GM18951 (cell line): ENCODE results near the gene LCE1C.

ENCODE experiments used
- POLR2A ChIP-seq: IDR thresholded peaks from 4 replicates; pipeline ENCODE4 v1.6.1; 2011; ENCODE audit warnings: mild to moderate bottlenecking; ENCODE audit not compliant: insufficient read length, insufficient read depth; ENCODE audit errors: extremely low read depth
- in situ Hi-C: fragments of 300-500 bp; cut with MboI; formaldehyde crosslinking; loops from one replicate; pipeline ENCODE4 v1.12.0; 2022; ENCODE audit warnings: low sequenced_read_pairs, mixed read lengths, inconsistent platforms; ENCODE audit not compliant: unreplicated experiment

The LCE1C gene

DNA sequence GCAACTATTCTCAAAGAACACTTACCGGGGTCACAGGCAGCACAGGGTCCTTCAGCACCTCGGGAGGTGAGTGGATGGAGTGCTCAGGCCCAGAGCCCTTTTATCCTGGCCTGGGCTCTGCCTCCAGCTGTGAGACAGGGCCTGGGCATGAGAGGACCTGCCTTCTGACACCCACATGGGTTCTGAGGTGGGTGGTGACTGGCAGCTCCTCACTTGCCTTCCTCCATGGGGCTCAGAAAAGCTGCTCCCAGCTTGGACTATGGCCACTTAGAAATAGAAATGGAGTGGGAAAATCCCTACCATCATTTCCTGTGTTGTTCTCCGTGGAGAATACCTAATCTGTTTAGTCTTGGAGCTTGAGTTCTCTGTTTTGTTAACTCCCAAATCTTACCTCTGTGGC lies at the start of gene LCE1C:
Gene LCE1C (minus strand): TSS at position 76 of the 400 bp plus-strand sequence. CDS start 1,173 bp downstream, outside the sequence.
- in situ Hi-C loops, result no loop called here
- no peak for TF ChIP-seq POLR2A

DNA sequence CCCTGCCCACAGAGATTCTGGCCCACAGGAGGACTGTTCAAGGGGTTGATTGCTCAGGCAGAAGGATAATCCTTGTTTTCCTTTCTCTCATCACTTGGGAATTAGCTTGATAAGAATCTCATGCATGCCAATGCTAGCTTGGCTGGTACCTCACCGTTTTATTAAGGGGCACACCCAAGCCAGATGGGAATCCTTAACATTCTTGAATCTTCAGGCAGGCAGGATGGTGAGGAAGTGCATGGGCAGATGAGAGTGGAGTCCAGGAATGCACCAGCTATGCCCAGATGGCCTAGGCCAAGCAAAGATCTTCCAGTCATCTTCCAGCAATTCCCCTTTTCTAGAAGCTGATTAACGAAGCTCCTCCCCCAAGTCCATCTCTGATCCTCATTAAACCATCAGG lies 49.2 kb upstream of the LCE1C start:
- TF ChIP-seq POLR2A, result no peak
- in situ Hi-C loops, result no loop called here

DNA sequence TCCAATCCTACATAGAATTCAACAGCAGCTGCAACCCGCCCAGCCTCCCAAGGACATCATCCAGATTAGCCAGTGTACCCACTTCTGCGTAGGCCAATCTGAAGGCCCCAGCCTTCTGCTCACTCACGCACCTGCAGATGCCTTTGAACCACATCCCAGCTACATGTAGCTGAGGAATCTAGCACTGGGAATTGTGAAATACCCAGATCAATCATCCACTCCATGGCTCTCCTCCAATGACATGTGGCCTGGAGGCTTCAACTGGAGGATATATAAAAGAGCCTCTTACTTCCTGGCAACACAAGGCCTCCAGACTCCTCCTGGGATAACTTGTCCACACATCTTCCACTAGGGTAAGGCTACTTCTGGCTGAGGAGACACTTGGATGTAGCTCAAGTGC lies 36.1 kb upstream of the LCE1C start, which contains the start of gene LCE6A:
Gene LCE6A (plus strand): TSS at position 301 of the 400 bp plus-strand sequence. CDS start 665 bp downstream, outside the sequence.
- no peak for TF ChIP-seq POLR2A
- in situ Hi-C loops, result no loop called here

DNA sequence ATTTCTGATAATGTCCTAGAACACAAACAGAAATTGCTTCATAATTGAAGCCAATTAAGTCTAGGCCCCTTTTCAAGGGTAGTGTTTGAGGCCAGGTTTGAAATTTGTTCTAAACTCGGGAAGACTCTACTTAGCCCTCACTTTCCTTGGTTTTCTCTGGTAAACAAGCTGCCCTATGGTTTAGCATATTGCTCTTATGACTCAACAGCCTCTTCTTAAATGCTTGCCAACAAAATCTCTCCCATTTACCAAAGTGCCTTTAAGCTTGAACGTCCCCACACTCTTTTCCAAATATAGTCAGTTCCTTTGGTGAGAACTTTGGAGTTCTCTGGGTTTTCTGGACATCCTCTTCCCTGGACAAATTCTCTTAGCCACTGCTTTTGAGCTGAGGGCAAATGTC lies 30.4 kb upstream of the LCE1C start:
- in situ Hi-C loops, result no loop called here
- TF ChIP-seq POLR2A, result no peak

- in situ Hi-C loops, result no loop called here
- no peak for TF ChIP-seq POLR2A
These were observed 20.7 kb upstream of the LCE1C start, which contains the start of gene LCE1A for GRCh38 chr1:152827173-152827572. Gene LCE1A (plus strand): TSS chr1:152827473. CDS start chr1:152827473, 0 bp downstream.

GRCh38 chr1:152824964-152825363 lies 18.5 kb upstream of the LCE1C start:
- in situ Hi-C loops, result no loop called here
- no peak for TF ChIP-seq POLR2A

- in situ Hi-C loops, result no loop called here
- TF ChIP-seq POLR2A, result no peak
These were observed 16.8 kb upstream of the LCE1C start for GRCh38 chr1:152823294-152823693.

- in situ Hi-C loops, result no loop called here
- no peak for TF ChIP-seq POLR2A
These were observed 10.9 kb upstream of the LCE1C start for GRCh38 chr1:152817309-152817708.

- in situ Hi-C loops, result no loop called here
- TF ChIP-seq POLR2A, result no peak
These were observed 5.2 kb upstream of the LCE1C start, which contains the start of gene LCE1B for GRCh38 chr1:152811671-152812070. Gene LCE1B (plus strand): TSS chr1:152811971. CDS start chr1:152812447, 476 bp downstream.

DNA sequence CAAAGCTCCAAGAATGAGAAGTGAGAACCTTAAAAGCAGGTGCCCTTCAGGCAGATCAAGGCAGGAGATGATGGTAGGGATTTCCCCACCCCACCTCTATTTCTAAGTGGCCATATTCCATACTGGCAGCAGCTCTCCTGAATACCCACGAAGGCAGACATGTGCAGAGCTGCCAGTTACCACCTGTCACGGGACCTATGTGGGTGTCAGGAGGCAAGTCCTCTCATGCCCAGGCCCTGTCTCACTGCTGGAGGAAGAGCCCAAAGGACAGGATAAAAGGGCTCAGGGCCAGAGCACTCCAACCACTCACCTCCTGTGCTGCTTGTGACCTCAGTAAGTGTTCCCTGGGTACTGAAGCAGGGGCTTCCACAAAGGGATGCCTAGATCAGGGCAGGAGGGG lies 4.6 kb upstream of the LCE1C start:
- no peak for TF ChIP-seq POLR2A
- in situ Hi-C loops, result no loop called here

DNA sequence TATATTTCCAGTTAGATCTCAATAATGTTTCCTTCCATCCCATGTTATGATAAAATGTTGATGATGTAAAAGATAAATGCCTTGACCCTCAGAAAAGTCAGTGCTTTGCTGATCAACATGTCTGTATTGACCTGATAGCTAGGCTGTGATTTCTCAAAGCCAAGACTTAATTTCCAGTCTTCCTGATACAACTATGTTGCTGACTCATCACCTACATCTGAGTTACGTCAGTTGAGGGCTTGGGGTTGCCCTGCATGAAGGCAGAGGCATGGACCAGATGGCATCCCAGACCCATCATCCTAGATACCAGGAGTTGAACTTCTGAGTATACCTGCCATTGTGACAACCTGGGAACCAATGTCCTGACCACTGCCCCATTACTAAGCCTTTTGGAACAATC lies 5.1 kb downstream of the LCE1C start:
- in situ Hi-C loops, result no loop called here
- TF ChIP-seq POLR2A, result no peak

DNA sequence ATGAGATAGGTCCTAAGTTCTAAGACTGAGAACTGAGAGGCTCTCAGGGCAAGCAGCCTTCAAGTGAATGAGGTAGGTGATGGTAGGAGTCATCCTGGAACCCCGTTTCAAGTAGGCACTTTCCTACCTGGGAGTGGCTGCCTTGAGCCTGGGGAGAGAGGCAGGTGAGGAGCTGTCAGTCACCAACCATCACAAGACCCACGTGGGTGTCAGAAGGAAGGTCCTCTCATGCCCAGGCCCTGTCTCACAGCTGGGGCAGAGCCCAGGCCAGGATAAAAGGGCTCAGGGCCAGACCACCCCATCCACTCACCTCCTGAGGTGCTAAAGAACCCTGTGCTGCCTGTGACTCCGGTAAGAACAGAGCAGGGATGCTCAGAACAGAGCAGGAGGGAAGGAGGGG lies 10.0 kb downstream of the LCE1C start, which contains the start of gene LCE1D:
Gene LCE1D (plus strand): TSS at position 301 of the 400 bp plus-strand sequence. CDS start 1,074 bp downstream, outside the sequence.
- TF ChIP-seq POLR2A, result no peak

GRCh38 chr1:152795686-152796085 lies 10.8 kb downstream of the LCE1C start:
- in situ Hi-C loops, result no loop called here
- TF ChIP-seq POLR2A, result no peak

More for the DNA sequence above, 10.0 kb downstream of the LCE1C start, which contains the start of gene LCE1D:
- in situ Hi-C loops, result no loop called here

DNA sequence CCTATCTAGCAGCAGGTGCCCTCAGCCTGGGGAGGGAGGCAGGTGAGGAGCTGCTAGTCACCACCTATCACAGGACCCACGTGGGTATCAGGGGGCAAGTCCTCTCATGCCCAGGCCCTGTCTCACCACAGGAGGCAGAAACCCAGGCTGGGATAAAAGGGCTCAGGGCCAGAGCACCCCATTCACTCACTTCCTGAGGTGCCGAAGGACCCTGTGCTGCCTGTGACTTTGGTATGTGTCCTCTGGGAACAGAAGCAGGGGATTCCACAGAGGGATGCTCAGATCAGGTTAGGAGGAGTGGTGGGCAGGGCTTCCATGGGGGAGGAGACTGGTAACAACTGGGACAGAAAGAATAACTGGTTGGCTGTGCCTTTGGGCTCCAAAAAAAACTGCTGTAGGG lies 20.4 kb downstream of the LCE1C start, which contains the start of gene LCE1E:
Gene LCE1E (plus strand): TSS at position 181 of the 400 bp plus-strand sequence. CDS start 1,043 bp downstream, outside the sequence.
- TF ChIP-seq POLR2A, result peak; percentile 32
- in situ Hi-C loops, result no loop called here
